Colonic mucosa (tissue), 4 donors: Measurements from ENCODE around the gene NRTN. TPM values are rescaled to one million over a fixed set of nuclear protein-coding genes. Genes with fewer than 3 reads are reported as not detected.
"Not testable (repeated sequence)": the region's sequence is repeated elsewhere in the genome, so short reads cannot be mapped to it uniquely, and the experiment has no call there.

Experiments used
- DNase-seq: peaks from one replicate; pipeline ENCODE4 v3.0.0-alpha.2; 2020
- H3K27ac ChIP-seq: fragments of 200-600 bp; one replicate; pipeline ENCODE4 v1.8.0; 2021
- H3K27me3 ChIP-seq: fragments of 200-600 bp; one replicate; pipeline ENCODE4 v1.8.0; 2021
- H3K36me3 ChIP-seq: fragments of 200-600 bp; one replicate; pipeline ENCODE4 v1.8.0; 2021
- H3K4me1 ChIP-seq: fragments of 200-600 bp; one replicate; pipeline ENCODE4 v1.8.0; 2021; ENCODE audit warnings: mild to moderate bottlenecking
- H3K4me3 ChIP-seq: fragments of 200-600 bp; one replicate; pipeline ENCODE4 v1.8.0; 2021
- H3K9ac ChIP-seq, 2 donors: one replicate each; pipeline ENCODE4 v1.7.0; 2013; ENCODE audit warnings: control low read depth in 2 of 2, low read depth in 2 of 2, low read length in 2 of 2
- H3K9me3 ChIP-seq: fragments of 200-600 bp; one replicate; pipeline ENCODE4 v1.8.0; 2021
- CTCF ChIP-seq: fragments of 200-600 bp; IDR thresholded peaks from one replicate; pipeline ENCODE4 v1.8.0; 2022; ENCODE audit warnings: antibody characterized with exemption, mild to moderate bottlenecking
- intact Hi-C: fragments of 100-400 bp; cut with DNase I; formaldehyde crosslinking; loops from one replicate; pipeline ENCODE4 v1.14.1; 2022
- total RNA-seq, 2 donors: library from RNA; stranded (reverse); fragmentation: NEBNext Ultra II Directional in 1 of 2; extraction: Animal tissue kit (Norgen Biotek cat#: 25700) in 1 of 2; gene quantifications; one replicate each; pipeline ENCODE4 v1.2.1, GENCODE V29; 2021
- donor health status: healthy.
- donor health status: DM: no; HTN: no; CAD: no.
- donor health status: DM: no; HTN: no; CAD: no.

NRTN gene
- total RNA-seq, 2 donors from 2014 or later = 1.8 to 2.9 TPM

- H3K9me3 ChIP-seq = no peaks in the 10 kb centered on the region
Observed at GRCh38 chr19:5867201-5868136, 62.6 kb downstream of the NRTN start.

GRCh38 chr19:5870986-5871394, 66.1 kb downstream of the NRTN start:
- H3K27ac ChIP-seq = no peak overlapping the region
- H3K4me3 ChIP-seq = no peak overlapping the region
- H3K27me3 ChIP-seq = no peaks in the 10 kb centered on the region
- H3K9me3 ChIP-seq = no peaks in the 10 kb centered on the region
- no peak for DNase-seq
- H3K9ac ChIP-seq = no peak overlapping the region
- H3K4me1 ChIP-seq = no peaks in the 10 kb centered on the region
- no peak for TF ChIP-seq CTCF
- intact Hi-C loops = no loop called here
- no peaks in the 10 kb centered on the region for H3K36me3 ChIP-seq

More at GRCh38 chr19:5867201-5868136, 62.6 kb downstream of the NRTN start:
- no peak for TF ChIP-seq CTCF
- Histone ChIP-seq H3K4me3 (no peak overlapping the region), H3K27me3 (no peaks in the 10 kb centered on the region), H3K36me3 (no peaks in the 10 kb centered on the region), H3K27ac (no peak overlapping the region), H3K4me1 (no peaks in the 10 kb centered on the region), H3K9ac (no peak overlapping the region)
- DNase-seq = no peak
- intact Hi-C loops = no loop called here

GRCh38 chr19:5873617-5874199, 68.8 kb downstream of the NRTN start:
- intact Hi-C loops = no loop called here
- no peak for TF ChIP-seq CTCF

GRCh38 chr19:5874496-5874895, 69.6 kb downstream of the NRTN start:
- H3K9me3 ChIP-seq, DNase-seq, H3K4me3 ChIP-seq, H3K27me3 ChIP-seq, H3K9ac ChIP-seq, H3K36me3 ChIP-seq, H3K27ac ChIP-seq, H3K4me1 ChIP-seq, intact Hi-C loops: not testable (repeated sequence)

More at GRCh38 chr19:5873617-5874199, 68.8 kb downstream of the NRTN start:
- Histone ChIP-seq H3K27ac (no peak overlapping the region), H3K27me3 (no peaks in the 10 kb centered on the region), H3K4me1 (no peaks in the 10 kb centered on the region), H3K9ac (no peak overlapping the region), H3K4me3 (no peak overlapping the region), H3K36me3 (no peaks in the 10 kb centered on the region), H3K9me3 (no peaks in the 10 kb centered on the region)
- no peak for DNase-seq

- H3K27me3 ChIP-seq = no peaks in the 10 kb centered on the region
- H3K9ac ChIP-seq = no peak overlapping the region
- H3K27ac ChIP-seq = no peak overlapping the region
Observed at GRCh38 chr19:5877427-5877826, 72.6 kb downstream of the NRTN start.

More at GRCh38 chr19:5877427-5877826, 72.6 kb downstream of the NRTN start:
- no peak overlapping the region for H3K4me3 ChIP-seq
- H3K36me3 ChIP-seq = no peaks in the 10 kb centered on the region
- intact Hi-C loops = no loop called here
- DNase-seq = no peak
- H3K9me3 ChIP-seq = no peaks in the 10 kb centered on the region
- H3K4me1 ChIP-seq = no peaks in the 10 kb centered on the region
- no peak for TF ChIP-seq CTCF
